Central memory CD8-positive, alpha-beta T cell (primary cell): ENCODE measurements around the gene SIPA1L3.

Source experiments
- ATAC-seq: fragments of 150-1000 bp; cut with Tn5 transposase; replicated peaks from 2 replicates; pipeline ENCODE4 v1.10.0; 2022; ENCODE audit warnings: mild to moderate bottlenecking, moderate FRiP score, moderate number of reproducible peaks; ENCODE audit not compliant: poor library complexity, severe bottlenecking; ENCODE audit errors: extremely low read depth
- DNase-seq, 2 donors: peaks; one replicate each; pipeline ENCODE4 v3.0.0; 2021; ENCODE audit warnings: low spot score in 2 of 2
- H3K27ac Mint-ChIP-seq: one replicate; pipeline ENCODE4 v1.8.0; 2022; ENCODE audit warnings: low read depth, mild to moderate bottlenecking, moderate library complexity, mixed read lengths
- H3K27me3 Mint-ChIP-seq: one replicate; pipeline ENCODE4 v1.8.0; 2022; ENCODE audit warnings: mixed read lengths
- H3K36me3 Mint-ChIP-seq: one replicate; pipeline ENCODE4 v1.8.0; 2022; ENCODE audit warnings: mild to moderate bottlenecking, moderate library complexity, mixed read lengths; ENCODE audit not compliant: insufficient read depth
- H3K4me1 Mint-ChIP-seq: one replicate; pipeline ENCODE4 v1.8.0; 2022; ENCODE audit warnings: mixed read lengths
- H3K4me3 Mint-ChIP-seq: one replicate; pipeline ENCODE4 v1.8.0; 2022; ENCODE audit warnings: mild to moderate bottlenecking, moderate library complexity, mixed read lengths
- H3K9me3 Mint-ChIP-seq: one replicate; pipeline ENCODE4 v1.8.0; 2022; ENCODE audit warnings: mixed read lengths

SIPA1L3 gene

DNA sequence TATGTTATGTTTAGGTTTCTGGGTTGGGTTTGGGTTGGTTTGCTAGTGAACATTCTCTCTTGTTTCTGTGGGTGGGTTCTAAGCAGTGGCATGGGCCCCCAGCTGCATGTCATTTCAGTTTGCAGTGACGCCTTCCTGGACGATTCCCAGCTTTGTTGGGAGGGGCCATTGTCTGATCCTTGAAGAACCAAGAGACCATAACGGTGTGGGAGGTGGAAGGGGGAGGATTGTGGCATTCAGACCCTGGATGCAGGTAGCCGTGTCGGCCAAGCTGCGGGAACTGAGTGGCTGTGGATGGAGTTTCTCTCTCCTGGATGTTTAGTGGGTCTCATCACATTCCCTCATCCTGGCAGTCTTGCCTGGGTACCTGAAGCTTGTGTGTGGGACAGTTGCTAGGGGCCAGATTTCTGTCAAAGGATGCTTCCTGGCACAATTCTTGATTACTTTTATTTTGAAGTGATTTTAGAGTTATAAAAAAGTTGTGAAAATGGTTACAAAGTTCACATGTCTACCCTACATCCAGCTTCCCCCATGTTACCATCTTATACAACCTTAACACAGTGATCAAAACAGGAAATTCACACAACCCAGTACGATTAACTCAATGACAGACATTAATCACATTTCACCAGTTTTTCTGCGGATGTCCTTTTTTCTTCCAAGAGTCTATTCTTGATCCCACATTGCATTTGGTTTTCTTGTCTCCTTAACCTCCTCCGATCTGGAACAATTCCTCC lies 123.8 kb downstream of the SIPA1L3 start:
- Mint-ChIP-seq H3K4me3 (no peak overlapping the region), H3K36me3 (peaks cover 2% of the 10 kb centered on the region), H3K9me3 (peaks cover 4% of the 10 kb centered on the region), H3K27me3 (no peaks in the 10 kb centered on the region), H3K4me1 (peaks cover 11% of the 10 kb centered on the region), H3K27ac (no peak overlapping the region)
- ATAC-seq (no peak), DNase-seq (no peak)

DNA sequence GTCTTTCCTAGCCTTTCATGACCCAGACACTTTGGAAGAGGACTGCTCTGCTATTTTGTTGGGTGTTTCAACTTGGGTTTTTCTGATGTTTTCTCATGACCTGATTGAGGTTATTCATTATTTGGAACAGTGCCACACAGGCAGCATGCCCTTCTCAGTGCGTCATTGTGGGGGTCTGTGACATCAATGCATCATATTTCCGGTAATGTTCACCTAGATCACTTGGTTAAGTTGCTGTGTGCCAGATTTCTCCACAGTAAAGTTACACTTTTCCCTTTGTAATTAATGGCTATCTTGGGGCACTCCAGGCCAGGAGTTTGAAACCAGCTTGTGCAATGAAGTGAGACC lies 124.4 kb downstream of the SIPA1L3 start:
- Mint-ChIP-seq H3K4me1 (peaks cover 11% of the 10 kb centered on the region), H3K36me3 (peaks cover 2% of the 10 kb centered on the region), H3K4me3 (no peak overlapping the region), H3K9me3 (peaks cover 4% of the 10 kb centered on the region), H3K27ac (no peak overlapping the region), H3K27me3 (no peaks in the 10 kb centered on the region)
- DNase-seq = no peak
- no peak for ATAC-seq

DNA sequence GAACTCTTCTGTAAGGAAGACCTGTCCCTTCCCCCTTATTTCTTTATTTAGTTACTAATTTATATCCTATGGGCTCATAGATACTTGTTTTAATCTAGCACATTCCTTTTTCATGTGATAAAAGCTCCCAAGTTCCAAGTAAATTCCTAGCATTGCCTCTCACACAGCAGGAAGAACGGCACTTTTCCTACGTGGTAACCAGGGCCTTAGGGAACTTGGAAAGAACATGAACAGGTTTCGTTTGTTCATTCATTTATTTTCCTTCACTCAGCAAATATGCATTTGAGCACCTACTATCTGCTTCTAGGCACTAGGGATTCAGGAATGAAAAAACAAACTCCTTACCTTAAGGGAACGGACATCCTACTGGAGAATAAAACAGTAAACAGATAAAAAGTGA lies 125.1 kb downstream of the SIPA1L3 start:
- Mint-ChIP-seq H3K27me3 (no peaks in the 10 kb centered on the region), H3K36me3 (no peaks in the 10 kb centered on the region), H3K9me3 (peaks cover 4% of the 10 kb centered on the region), H3K4me1 (peaks cover 11% of the 10 kb centered on the region), H3K27ac (no peak overlapping the region), H3K4me3 (no peak overlapping the region)
- ATAC-seq (no peak), DNase-seq (no peak)

DNA sequence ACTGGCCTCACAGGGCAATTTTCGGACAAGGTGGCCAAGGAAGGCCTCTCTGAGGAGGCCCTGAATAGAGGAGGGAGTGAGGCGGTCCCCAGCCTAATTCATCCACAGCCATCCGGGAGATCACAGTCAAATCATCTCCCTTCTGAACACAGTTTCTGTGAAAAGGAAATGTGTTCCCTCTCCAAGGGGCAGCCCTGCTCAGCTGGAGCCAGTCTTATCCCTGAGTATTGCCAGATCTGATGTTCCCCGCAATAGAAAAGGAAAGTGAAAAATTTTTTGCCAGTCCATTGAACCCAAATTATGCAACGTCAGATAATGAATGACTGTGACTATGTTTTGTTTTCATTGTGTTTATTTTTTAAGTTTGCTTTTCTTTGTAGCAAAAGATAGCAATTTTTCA lies 125.9 kb downstream of the SIPA1L3 start:
- peaks cover 4% of the 10 kb centered on the region for H3K9me3 Mint-ChIP-seq
- H3K27ac Mint-ChIP-seq = no peak overlapping the region
- H3K27me3 Mint-ChIP-seq = no peaks in the 10 kb centered on the region
- no peak for ATAC-seq
- H3K36me3 Mint-ChIP-seq = no peaks in the 10 kb centered on the region
- H3K4me1 Mint-ChIP-seq = peaks cover 8% of the 10 kb centered on the region
- H3K4me3 Mint-ChIP-seq = no peak overlapping the region
- no peak for DNase-seq

DNA sequence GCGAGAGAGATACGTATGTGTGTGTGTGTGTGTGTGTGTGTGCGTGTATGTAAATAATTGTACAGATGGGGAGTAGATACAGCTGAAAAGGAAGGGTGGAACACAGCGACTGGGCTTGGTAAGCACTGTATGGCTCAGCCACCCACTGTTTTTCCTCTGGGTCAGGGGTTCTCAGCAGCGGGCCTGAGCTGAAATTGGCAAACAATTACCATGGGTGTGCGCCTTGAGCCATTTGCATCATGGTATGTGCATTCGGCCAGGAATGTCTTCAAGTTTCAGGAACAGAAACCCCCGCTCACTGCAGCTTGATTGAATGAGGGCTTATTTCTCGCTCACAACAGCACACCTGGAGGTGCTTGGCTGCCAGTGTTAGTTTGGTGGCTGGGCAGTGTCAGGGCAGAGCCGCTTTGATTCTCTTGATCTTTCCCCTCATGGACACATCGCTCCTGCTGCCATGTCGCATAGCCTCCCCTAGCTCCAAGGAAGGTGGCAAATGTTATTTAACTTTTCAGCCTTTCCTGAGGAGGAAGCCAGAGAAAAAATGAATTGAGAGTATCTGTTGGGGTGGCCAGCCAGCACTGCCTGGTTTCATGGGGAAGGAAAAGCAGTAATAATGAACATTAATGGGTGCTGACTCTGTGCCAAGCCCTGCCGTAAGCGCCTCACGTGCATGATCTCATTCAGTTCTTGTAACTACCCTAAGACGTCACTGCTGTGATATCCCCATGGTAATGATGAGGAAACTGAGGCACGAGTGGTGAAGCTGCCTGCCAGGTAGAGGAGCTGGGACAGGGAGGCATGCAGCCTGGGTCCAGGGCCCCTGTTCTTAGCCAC lies 126.9 kb downstream of the SIPA1L3 start:
- H3K4me3 Mint-ChIP-seq = no peak overlapping the region
- ATAC-seq (peak; percentile 28), DNase-seq (no peak)
- no peaks in the 10 kb centered on the region for H3K27me3 Mint-ChIP-seq
- H3K27ac Mint-ChIP-seq = no peak overlapping the region
- H3K4me1 Mint-ChIP-seq = peaks cover 5% of the 10 kb centered on the region
- H3K9me3 Mint-ChIP-seq = peaks cover 4% of the 10 kb centered on the region
- H3K36me3 Mint-ChIP-seq = no peaks in the 10 kb centered on the region

DNA sequence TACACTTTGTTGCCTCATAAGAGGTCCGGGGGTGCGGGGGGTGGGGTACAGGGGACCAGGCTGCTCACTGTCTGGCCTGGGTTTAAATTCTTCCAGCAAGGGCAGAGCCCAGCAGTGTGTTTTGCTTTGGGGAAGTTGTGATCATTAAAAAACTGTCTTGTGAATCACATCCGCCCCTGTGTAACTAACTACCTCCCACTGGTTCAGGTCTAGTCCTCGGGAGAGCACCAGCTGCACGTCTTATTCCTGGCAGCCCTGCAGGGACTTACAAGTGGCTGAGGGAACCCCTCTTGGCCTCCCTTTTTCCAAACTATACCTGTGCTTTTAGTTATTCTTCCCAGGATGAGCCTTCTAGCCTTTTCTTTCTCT lies 127.5 kb downstream of the SIPA1L3 start:
- Mint-ChIP-seq H3K36me3 (no peaks in the 10 kb centered on the region), H3K27me3 (no peaks in the 10 kb centered on the region), H3K27ac (no peak overlapping the region), H3K4me1 (peaks cover 5% of the 10 kb centered on the region), H3K4me3 (no peak overlapping the region), H3K9me3 (peaks cover 4% of the 10 kb centered on the region)
- ATAC-seq = peak; percentile 19
- no peak for DNase-seq

DNA sequence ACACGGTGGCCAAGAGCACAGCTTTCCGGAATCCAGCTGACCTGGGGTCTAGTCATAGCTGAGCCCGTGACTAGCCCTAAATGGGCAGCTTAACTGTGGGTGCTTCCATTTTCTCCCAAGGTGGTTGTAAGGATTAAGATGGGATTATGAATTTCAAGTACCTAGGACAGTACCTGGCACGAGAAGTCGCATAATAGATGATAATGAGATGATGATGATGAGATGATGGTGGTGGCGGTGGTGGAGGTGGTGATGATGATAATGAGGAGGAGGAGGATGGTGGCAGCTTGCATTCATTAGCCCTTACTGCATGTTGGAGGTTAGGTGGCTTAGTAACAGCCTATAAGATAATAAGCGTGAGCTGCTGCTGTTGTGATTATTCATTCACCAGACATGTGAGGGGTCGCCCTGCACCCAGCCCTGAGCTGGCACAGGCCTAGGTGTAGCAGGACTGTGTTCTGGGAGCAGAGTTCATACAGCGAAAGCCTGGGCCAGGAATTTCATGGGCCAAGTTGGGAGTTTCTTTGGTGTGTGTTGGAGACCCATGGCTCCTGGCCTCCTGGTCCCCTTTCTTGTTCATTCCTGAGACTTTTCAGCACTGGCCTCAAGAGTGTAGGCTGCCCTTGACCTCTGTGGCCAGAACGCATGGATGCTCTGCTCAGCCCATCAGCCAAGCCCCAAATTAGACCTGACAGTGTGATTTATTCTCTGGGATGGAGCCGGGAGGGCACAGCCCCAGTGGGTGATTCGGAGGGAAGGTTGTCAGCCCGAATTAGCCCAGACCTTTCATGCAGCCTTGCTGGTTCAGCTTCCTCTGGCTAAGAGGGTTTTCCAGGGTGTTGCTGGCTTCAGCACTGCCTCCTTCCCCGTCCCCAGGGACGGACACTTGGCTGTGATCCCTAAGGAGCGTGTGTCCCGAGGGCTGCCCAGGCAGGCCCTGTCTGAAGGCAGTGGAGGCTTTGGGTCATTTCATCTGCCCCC lies 128.8 kb downstream of the SIPA1L3 start:
- DNase-seq (no peak), ATAC-seq (no peak)
- Mint-ChIP-seq H3K4me3 (no peak overlapping the region), H3K36me3 (no peaks in the 10 kb centered on the region), H3K27ac (no peak overlapping the region), H3K9me3 (peaks cover 4% of the 10 kb centered on the region), H3K4me1 (peaks cover 5% of the 10 kb centered on the region), H3K27me3 (no peaks in the 10 kb centered on the region)

DNA sequence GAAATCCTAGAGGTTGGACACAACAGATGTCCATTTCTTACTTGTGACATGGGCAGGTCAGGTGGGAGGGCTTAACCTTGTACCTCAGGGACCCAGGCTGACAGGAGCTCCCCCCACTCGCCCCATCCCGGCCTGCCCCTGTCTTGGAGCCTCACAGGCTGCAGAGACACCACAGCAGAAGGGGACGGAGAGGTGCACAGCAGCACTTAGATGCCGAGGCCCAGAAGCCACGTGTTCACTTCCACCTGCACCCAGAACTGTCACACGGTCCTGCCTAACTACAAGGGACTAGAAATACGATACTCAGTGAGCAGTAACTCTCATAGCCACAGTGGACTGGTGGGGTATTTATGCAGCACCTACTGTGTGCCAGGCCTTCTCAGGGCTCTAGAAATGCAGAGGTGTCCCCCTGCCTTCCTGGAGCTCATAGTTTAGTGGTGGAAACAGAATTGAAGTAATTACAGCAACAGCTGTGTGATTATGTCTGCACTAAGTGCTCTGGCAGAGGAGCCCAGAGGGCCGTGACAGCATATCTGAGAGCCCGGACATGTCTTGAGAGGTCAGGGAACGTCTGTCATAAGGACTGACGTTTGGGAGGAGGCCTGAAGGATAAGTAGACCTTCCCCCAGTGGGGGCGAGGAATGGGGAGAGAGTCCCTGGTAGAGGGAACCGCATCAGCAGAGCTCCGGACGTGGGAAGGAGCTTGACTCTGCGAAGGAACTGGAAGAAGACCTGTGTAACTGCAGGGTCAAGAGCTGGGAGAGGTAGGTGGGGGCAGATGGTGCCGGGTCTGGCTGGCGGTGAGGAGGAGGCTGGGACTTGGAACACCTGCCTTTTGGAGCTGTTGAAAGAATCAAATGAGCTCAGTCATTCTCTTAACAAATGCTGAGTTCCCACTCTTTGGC lies 130.0 kb downstream of the SIPA1L3 start:
- no peaks in the 10 kb centered on the region for H3K9me3 Mint-ChIP-seq
- H3K4me3 Mint-ChIP-seq = no peak overlapping the region
- no peaks in the 10 kb centered on the region for H3K36me3 Mint-ChIP-seq
- H3K27ac Mint-ChIP-seq = no peak overlapping the region
- no peak for ATAC-seq
- H3K27me3 Mint-ChIP-seq = no peaks in the 10 kb centered on the region
- peaks cover 5% of the 10 kb centered on the region for H3K4me1 Mint-ChIP-seq
- DNase-seq = no peak

DNA sequence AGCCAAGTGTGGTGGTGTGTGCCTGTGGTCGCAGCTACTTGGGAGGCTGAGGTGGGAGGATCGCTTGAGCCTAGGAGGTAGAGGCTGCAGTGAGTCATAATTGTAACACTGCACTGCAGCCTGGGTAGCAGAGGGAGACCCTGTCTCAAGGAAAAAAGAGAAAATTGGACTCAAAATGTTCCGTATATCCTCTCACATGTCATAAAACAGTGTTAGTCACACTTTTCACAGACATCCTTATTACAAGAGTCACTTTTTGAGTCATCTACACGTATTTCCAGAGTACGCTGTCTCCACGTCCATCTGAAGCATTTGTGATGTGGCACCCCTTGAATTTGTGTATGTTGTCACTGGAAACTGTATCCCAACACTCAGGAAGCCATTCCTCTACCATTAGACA lies 133.0 kb downstream of the SIPA1L3 start:
- H3K27me3 Mint-ChIP-seq = no peaks in the 10 kb centered on the region
- no peaks in the 10 kb centered on the region for H3K9me3 Mint-ChIP-seq
- peaks cover 18% of the 10 kb centered on the region for H3K4me1 Mint-ChIP-seq
- ATAC-seq (no peak), DNase-seq (no peak)
- H3K27ac Mint-ChIP-seq = no peak overlapping the region
- no peaks in the 10 kb centered on the region for H3K36me3 Mint-ChIP-seq
- H3K4me3 Mint-ChIP-seq = no peak overlapping the region

DNA sequence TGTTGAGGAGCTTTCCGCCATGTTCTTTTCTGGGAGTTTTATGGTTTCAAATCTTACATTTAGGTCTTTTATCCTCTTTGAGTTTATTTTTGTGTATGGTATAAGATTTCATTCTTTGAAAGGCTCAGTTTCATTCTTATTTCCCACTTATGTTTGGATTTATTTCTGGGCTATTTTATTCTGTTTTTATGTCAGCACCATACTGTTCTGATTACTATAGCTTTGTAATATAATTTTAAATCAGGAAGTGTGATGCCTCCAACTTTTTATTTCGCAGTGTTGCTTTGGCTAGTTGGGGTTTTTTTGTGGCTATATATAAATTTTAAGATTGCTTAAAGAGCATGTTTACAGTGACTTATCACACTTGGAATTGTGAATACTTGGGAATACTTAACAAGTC lies 135.1 kb downstream of the SIPA1L3 start:
- Mint-ChIP-seq H3K27me3 (no peaks in the 10 kb centered on the region), H3K36me3 (peaks cover 1% of the 10 kb centered on the region), H3K4me3 (no peak overlapping the region), H3K9me3 (no peaks in the 10 kb centered on the region), H3K4me1 (peaks cover 14% of the 10 kb centered on the region), H3K27ac (no peak overlapping the region)
- no peak for DNase-seq
- no peak for ATAC-seq

DNA sequence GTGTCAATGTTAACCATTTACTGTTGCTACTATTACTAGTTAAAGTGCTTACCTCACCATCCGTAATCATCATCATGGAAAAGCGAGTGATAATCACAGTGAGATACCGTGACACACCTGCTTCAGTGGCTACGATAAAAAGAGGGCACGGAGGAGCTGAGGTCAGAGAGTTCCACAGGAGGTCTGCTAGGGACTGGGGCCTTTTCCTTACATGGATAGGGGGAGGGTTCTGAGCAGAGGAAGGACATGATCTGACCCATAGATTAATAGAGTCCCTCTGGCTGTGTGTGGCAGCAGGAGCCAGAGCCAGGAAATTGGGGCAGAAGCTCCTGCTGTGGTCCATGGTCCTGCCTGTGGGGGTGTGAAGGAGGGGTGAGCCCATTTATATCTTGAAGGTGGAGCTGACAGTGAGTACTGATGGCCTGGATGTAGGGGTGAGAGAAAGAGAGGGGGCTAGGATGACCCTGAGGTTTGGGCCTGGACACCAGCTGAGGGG lies 136.7 kb downstream of the SIPA1L3 start:
- Mint-ChIP-seq H3K4me1 (peaks cover 27% of the 10 kb centered on the region), H3K27ac (peak overlapping the region; percentile 73), H3K27me3 (no peaks in the 10 kb centered on the region), H3K36me3 (peaks cover 4% of the 10 kb centered on the region), H3K9me3 (no peaks in the 10 kb centered on the region), H3K4me3 (no peak overlapping the region)
- DNase-seq (no peak), ATAC-seq (no peak)
